Ishikawa (cell line): ENCODE measurements around the gene LPP.

Source experiments
- CEBPB ChIP-seq: IDR thresholded peaks from 2 replicates; pipeline ENCODE4 v1.6.1; 2012
- FOXM1 ChIP-seq: IDR thresholded peaks from 2 replicates; pipeline ENCODE4 v1.6.1; 2012; ENCODE audit warnings: low read depth, borderline replicate concordance
- MAX ChIP-seq: IDR thresholded peaks from 2 replicates; pipeline ENCODE4 v1.6.1; 2012

- TF ChIP-seq CEBPB (no peak), MAX (no peak), FOXM1 (no peak)
Observed at GRCh38 chr3:188299708-188300107, 145.8 kb downstream of the LPP start.
